HG02571 (cell line): Measurements from ENCODE around the gene EXOC6B.

Source experiments
- ATAC-seq: cut with Tn5 transposase; IDR thresholded peaks from one replicate; pipeline ENCODE4 v1.9.1; 2021; ENCODE audit warnings: mild to moderate bottlenecking, moderate library complexity; ENCODE audit not compliant: unreplicated experiment

The EXOC6B gene

GRCh38 chr2:72793798-72794440 is 31.9 kb downstream of the EXOC6B start:
- ATAC-seq, result no peak

DNA sequence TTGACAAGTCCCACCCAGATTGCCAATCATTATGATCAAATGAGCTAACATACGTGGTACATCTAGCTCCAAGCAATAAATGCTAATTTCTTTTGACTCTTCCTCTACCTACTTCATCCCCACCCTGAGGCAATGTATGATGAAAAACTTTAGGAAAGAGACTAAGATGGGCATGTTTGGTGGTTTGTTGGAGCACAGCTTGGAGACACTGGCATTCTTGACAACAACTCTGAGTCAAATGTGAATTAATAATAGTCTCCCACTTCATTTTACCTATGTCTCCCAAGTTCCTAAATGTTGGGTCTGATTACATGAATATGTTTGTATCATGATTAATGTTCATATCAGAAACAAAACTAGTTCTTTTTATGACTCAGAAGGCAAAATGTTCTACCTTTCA is 36.6 kb downstream of the EXOC6B start:
- no peak for ATAC-seq

GRCh38 chr2:72788756-72789155 is 37.1 kb downstream of the EXOC6B start:
- no peak for ATAC-seq

GRCh38 chr2:72785517-72785916 is 40.3 kb downstream of the EXOC6B start:
- ATAC-seq, result no peak

DNA sequence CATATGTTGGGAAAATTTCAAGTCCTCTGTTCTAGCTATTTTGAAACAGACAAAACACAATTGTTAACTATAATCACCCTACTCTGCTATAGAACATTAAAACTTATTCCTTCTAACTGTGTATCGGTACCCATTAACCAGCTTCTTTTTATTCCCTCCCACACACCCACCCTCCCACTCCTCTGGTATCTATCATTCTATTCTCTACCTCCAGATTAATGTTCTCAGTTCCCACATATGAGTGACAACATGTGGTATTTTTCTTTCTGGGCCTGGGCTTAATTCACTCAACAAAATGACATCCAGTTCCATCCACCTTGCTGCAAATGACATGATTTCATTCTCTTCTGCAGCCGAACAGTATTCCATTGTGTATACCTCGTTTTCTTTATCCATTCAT is 43.3 kb downstream of the EXOC6B start:
- ATAC-seq, result no peak

DNA sequence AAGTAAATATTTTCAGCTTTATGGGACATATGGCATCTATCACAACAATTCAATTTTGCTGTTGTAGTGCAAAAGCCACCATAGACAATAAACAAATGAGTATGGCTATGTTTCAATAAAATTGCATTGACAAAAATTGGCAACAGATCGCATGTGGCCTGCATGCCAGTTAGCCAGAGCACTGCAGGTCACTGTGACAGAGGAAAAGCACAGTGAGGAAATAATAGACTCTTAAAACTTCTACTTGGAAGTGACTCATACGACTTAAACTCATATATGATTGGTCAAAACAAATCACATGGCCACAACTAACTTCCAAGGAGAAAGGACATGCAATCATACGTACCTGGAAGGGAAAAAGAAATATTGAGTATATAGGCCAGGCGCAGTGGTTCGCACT is 44.4 kb downstream of the EXOC6B start:
- no peak for ATAC-seq

DNA sequence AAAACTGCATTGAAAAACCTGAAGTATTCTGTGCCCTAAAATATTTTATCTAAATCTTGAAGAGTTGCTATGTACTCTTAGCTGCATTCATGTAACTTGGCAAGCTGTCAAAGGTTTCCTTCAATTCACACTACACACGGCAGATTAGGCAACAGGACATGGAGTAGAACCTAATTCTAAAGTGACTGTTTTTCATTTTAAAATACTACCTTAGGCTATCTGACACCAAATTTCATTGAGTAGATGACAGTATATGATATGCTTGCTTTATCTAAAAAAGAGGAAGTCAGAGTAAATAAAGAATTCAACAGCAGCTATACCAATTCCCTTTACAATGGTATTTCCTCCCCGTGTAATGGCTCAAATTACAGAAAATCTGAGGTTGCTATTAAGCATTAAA is 45.4 kb downstream of the EXOC6B start:
- no peak for ATAC-seq

DNA sequence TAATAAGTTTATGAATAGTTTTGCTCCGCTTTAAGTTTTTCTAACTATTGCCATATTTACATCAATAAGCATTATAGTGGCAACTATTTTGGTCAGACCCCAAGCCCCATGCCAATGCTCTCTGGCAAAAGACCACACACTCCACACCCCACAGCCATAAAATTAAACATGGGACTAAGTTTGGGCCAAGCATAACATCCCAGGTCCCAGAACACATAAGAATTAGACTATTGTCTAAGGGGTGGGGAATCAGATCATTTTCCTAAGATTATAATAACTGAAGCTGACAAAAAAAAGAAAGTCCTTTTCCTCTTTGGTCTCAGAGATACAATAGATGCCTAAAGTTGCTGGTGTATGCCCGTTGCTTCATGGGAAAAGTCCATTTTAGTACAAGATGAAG is 46.3 kb downstream of the EXOC6B start:
- ATAC-seq, result no peak

- ATAC-seq, result no peak
These were observed 47.4 kb downstream of the EXOC6B start for GRCh38 chr2:72778410-72778809.

DNA sequence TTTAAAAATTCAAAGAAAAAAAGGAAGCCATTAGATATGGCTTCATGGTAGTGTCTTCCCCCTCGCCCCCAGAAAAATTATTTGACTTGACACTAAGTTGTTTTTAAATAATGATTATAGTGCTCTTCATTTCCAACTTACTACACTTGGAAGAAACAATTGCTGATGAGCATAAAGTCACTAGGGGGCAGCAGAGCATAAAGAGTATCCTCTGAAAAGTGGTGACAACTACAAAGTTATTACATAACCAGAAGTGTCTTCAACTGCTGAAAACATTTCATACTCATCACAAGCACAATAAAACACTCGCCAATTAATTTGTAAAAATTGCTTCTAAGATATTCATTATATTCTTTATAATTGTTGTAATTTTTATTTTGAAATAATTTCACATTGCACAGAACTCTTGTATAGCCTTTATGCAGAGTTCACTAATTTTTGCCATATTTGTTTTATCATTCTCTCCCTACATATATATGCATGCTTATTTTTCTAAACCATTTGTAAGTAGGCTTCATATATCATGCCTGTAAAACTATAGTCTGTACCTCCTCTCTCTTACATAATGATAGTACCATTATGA is 54.9 kb downstream of the EXOC6B start:
- no peak for ATAC-seq

DNA sequence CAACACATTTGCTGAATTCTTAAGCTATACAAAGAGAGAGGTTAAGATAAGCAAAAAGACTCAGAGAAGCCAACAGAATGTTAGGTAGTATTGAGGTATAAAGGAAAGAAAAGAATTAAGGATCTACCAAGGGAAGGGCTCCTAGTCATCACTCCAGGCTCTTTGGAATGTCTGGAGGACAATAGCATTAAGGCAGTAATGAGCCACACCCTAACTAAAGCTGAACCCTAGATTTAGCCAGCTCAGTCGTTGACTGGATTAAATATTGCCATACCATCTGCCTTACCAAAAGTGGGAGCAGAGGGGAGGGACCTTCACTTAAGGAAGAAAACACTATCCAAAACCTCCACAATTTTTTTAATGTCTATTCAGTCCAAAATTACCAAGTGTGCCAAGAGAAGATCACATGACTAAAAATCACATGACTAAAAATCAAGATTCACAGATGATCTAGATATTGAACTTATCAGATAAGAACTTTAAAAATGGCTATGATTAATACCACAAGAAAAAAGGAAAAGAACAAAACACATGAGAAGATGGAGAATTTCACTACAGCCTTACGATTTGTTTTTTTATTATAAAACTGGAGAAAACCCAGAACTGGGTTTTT is 59.7 kb downstream of the EXOC6B start:
- no peak for ATAC-seq

DNA sequence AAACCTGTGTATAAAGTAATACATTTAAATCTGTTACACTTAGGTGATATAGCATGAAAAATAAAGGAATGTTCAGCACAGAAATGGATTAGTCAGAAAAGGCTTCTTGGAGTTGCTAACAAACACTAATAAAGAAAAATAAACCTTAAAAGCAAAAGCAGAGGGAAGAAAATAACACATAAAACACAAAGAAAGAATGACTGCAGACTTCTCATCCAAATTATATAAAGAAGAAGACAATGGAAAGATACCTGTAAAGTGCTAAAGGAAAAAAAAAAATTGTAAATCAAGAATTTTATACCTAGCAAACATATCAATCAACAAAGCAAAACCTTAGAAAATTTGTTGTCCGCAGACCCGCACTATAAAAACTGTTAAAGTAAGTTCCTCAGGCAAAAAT is 63.6 kb downstream of the EXOC6B start:
- ATAC-seq, result no peak

GRCh38 chr2:72759755-72760154 is 66.1 kb downstream of the EXOC6B start:
- no peak for ATAC-seq

GRCh38 chr2:72757177-72757775 is 68.6 kb downstream of the EXOC6B start:
- ATAC-seq, result no peak

GRCh38 chr2:72755647-72756423 is 70.0 kb downstream of the EXOC6B start:
- ATAC-seq, result no peak

- no peak for ATAC-seq
These were observed 71.1 kb downstream of the EXOC6B start for GRCh38 chr2:72754628-72755320.

GRCh38 chr2:72750977-72751639 is 74.7 kb downstream of the EXOC6B start:
- no peak for ATAC-seq

- no peak for ATAC-seq
These were observed 75.4 kb downstream of the EXOC6B start for GRCh38 chr2:72750466-72750865.

DNA sequence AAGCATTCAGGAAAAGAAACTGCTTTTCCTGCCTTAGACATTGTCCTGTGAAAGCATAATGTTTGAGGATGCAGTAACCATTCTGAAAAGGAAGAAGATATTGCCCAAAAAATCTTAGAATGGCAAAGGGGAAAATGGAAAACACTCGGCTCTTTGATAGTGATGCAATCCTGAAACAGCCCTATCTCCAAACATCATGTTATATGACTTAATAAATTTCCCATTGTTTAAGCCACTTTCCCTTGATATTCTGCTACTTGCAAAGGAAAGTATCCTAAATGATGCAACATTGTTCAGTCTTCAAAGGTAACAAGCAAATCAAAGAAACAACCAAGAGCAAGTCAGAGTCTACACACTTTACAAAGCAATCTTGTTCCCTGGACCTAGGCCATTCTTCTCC is 78.5 kb downstream of the EXOC6B start:
- no peak for ATAC-seq

DNA sequence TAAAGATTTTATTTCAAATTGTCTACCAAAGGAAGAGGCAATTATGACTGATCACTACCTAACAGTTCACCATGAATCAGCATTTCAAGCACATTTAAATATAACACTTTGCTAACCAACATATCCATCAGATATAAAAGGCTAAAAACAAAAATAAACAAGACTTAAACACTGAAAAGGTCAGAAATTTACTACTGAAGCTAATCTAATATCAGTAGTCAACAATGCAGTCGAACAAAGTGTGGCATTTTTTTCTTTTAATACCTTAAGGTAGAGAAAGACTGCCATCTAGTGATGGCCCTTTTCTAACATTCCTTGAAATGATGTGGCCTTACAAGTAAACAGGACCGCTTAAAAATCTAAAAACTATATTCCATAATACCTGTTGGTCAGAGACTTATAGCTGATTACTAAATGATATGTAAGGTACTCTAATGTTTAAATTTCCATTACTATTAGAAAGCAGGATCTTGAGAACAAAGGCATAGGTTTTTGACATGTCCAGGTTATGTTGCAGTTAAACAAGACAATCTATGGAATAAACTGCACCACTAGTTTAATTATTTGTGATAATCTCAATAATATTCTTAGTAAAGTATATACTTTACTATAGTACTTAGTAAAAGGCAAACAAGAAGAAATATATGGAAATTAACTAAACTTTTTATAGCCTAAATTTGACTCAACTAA is 80.0 kb downstream of the EXOC6B start:
- no peak for ATAC-seq
